ENCODE data around the gene SLC12A2. TPM values are rescaled to one million over a fixed set of nuclear protein-coding genes. Genes with fewer than 3 reads are reported as not detected.

Gene SLC12A2
- total and polyA plus RNA-seq, 2 donors (not counting 1 experiment from before 2014, with no cell fraction given) = 3.1 to 28.7 TPM

GRCh38 chr5:128216285-128216684, 132.7 kb downstream of the SLC12A2 start:
- no peaks in the 10 kb centered on the region for H3K79me2 ChIP-seq (ENCODE audit: control insufficient read depth, insufficient read depth, low read length)
- H3K27ac ChIP-seq (ENCODE audit: low read length in 2 of 2) = no peak overlapping the region
- no peak overlapping the region for H2AFZ ChIP-seq (ENCODE audit: insufficient read depth, low read depth, low read length, poor library complexity, severe bottlenecking)
- intact Hi-C loops (cut with micrococcal nuclease) = no loop called here
- no peaks in the 10 kb centered on the region for H4K20me1 ChIP-seq (ENCODE audit: control insufficient read depth, insufficient read depth, low read length, poor library complexity, severe bottlenecking)
- Mint-ChIP-seq H3K4me1 (no peaks in the 10 kb centered on the region), H3K27ac (no peak overlapping the region), H3K4me3 (no peak overlapping the region), H3K27me3 (peaks cover 4% of the 10 kb centered on the region), H3K9me3 (ENCODE audit: insufficient read depth) (no peaks in the 10 kb centered on the region)
- ChIA-PET CTCF (no interaction called here), POLR2A (no interaction called here)
- H3K4me2 ChIP-seq (replicated peaks; ENCODE audit: low read depth, low read length, poor library complexity, severe bottlenecking) = no peak overlapping the region
- H3K36me3 ChIP-seq (replicated peaks in 1 of 2; ENCODE audit: control extremely low read depth in 1 of 2, control insufficient read depth in 1 of 2, extremely low read depth in 1 of 2, insufficient read depth in 2 of 2, low read length in 1 of 2) = no peaks in the 10 kb centered on the region
- H3K27me3 ChIP-seq (replicated peaks in 1 of 4; ENCODE audit: control extremely low read depth in 1 of 4, control insufficient read depth in 3 of 4, insufficient read depth in 4 of 4, low read length in 3 of 4) = no peaks in the 10 kb centered on the region
- 92% methylated on average over 6 of the region's 7 CpGs for WGBS (ENCODE audit: insufficient coverage)
- DNase-seq (no peak), ATAC-seq (ENCODE audit: low read depth) (no peak)
- TF ChIP-seq, protein P1, sequence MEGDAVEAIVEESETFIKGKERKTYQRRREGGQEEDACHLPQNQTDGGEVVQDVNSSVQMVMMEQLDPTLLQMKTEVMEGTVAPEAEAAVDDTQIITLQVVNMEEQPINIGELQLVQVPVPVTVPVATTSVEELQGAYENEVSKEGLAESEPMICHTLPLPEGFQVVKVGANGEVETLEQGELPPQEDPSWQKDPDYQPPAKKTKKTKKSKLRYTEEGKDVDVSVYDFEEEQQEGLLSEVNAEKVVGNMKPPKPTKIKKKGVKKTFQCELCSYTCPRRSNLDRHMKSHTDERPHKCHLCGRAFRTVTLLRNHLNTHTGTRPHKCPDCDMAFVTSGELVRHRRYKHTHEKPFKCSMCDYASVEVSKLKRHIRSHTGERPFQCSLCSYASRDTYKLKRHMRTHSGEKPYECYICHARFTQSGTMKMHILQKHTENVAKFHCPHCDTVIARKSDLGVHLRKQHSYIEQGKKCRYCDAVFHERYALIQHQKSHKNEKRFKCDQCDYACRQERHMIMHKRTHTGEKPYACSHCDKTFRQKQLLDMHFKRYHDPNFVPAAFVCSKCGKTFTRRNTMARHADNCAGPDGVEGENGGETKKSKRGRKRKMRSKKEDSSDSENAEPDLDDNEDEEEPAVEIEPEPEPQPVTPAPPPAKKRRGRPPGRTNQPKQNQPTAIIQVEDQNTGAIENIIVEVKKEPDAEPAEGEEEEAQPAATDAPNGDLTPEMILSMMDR (IDR thresholded peaks at IDR 0.05) = no peak
- TF ChIP-seq EZH2 (IDR thresholded peaks at IDR 0.05; ENCODE audit: borderline replicate concordance, insufficient read depth, low read depth, low read length, poor library complexity, severe bottlenecking) = no peak
- no peak overlapping the region for H3K4me3 ChIP-seq (ENCODE audit: control extremely low read depth in 1 of 5, extremely low read depth in 1 of 5, insufficient read depth in 1 of 5, low read depth in 2 of 5, low read length in 4 of 5)
- no peaks in the 10 kb centered on the region for H3K9me3 ChIP-seq (ENCODE audit: control extremely low read depth in 1 of 3, control insufficient read depth in 2 of 3, insufficient read depth in 1 of 3, low read length in 2 of 3)
- no peaks in the 10 kb centered on the region for H3K4me1 ChIP-seq (ENCODE audit: control insufficient read depth in 2 of 2, insufficient read depth in 2 of 2, low read length in 2 of 2)
- H3K9ac ChIP-seq (ENCODE audit: low read length) = no peak overlapping the region

DNA sequence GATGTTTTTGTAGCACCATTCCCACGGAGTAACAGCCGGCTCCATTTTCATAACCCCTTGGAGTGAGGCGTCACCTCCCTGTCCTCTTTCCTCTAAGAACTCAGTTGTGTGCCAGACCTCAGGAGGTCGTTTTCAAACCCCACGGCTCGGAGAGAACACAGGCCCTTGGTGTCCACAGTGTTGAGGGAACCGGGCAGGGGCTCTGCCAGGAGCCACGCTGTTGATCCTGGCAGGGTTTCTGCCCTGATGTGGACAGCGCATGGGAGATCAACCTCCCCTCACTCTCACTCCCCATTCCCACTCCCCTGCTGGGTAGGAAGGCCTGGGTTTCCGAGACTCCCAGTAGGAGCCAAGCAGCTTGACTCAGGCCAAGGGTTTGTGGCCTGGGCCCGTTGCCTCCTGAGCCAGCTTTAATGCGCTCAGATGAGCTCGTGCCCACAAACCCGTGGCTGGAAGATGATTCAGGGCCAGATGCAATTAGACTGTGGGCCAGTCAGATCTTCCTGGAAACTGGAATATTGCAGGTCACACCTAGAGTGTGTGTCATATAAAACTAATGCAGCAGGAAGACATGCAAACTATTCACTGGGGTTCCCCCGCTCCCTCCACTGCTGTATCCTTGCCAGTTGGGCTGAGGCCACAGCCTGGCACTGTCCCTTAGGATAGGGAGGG, 133.4 kb downstream of the SLC12A2 start:
- H3K27ac Mint-ChIP-seq = no peak overlapping the region
- H3K4me3 ChIP-seq (ENCODE audit: control extremely low read depth in 1 of 5, extremely low read depth in 1 of 5, insufficient read depth in 1 of 5, low read depth in 2 of 5, low read length in 4 of 5) = no peak overlapping the region
- no peak for TF ChIP-seq EZH2 (IDR thresholded peaks at IDR 0.05; ENCODE audit: borderline replicate concordance, insufficient read depth, low read depth, low read length, poor library complexity, severe bottlenecking)
- TF ChIP-seq, protein P1 (IDR thresholded peaks at IDR 0.05) = no peak
- H3K4me1 ChIP-seq (ENCODE audit: control insufficient read depth in 2 of 2, insufficient read depth in 2 of 2, low read length in 2 of 2) = no peaks in the 10 kb centered on the region
- no peak overlapping the region for H3K9ac ChIP-seq (ENCODE audit: low read length)
- no peak overlapping the region for H3K4me2 ChIP-seq (replicated peaks; ENCODE audit: low read depth, low read length, poor library complexity, severe bottlenecking)
- H2AFZ ChIP-seq (ENCODE audit: insufficient read depth, low read depth, low read length, poor library complexity, severe bottlenecking) = no peak overlapping the region
- no peak overlapping the region for H3K4me3 Mint-ChIP-seq
- H3K27ac ChIP-seq (ENCODE audit: low read length in 2 of 2) = no peak overlapping the region
- intact Hi-C loops (cut with micrococcal nuclease) = no loop called here
- no peak for DNase-seq
- H3K27me3 Mint-ChIP-seq = peaks cover 4% of the 10 kb centered on the region
- no peaks in the 10 kb centered on the region for H3K36me3 ChIP-seq (replicated peaks in 1 of 2; ENCODE audit: control extremely low read depth in 1 of 2, control insufficient read depth in 1 of 2, extremely low read depth in 1 of 2, insufficient read depth in 2 of 2, low read length in 1 of 2)
- no peaks in the 10 kb centered on the region for H4K20me1 ChIP-seq (ENCODE audit: control insufficient read depth, insufficient read depth, low read length, poor library complexity, severe bottlenecking)
- 80% methylated on average over 13 of the region's 15 CpGs for WGBS (ENCODE audit: insufficient coverage)
- H3K9me3 Mint-ChIP-seq (ENCODE audit: insufficient read depth) = no peaks in the 10 kb centered on the region
- no peaks in the 10 kb centered on the region for H3K4me1 Mint-ChIP-seq
- CTCF ChIA-PET = no interaction called here
- no peak for ATAC-seq (ENCODE audit: low read depth)
- POLR2A ChIA-PET = no interaction called here
- no peaks in the 10 kb centered on the region for H3K9me3 ChIP-seq (ENCODE audit: control extremely low read depth in 1 of 3, control insufficient read depth in 2 of 3, insufficient read depth in 1 of 3, low read length in 2 of 3)
- no peaks in the 10 kb centered on the region for H3K27me3 ChIP-seq (replicated peaks in 1 of 4; ENCODE audit: control extremely low read depth in 1 of 4, control insufficient read depth in 3 of 4, insufficient read depth in 4 of 4, low read length in 3 of 4)
- H3K79me2 ChIP-seq (ENCODE audit: control insufficient read depth, insufficient read depth, low read length) = no peaks in the 10 kb centered on the region
